SK-N-SH treated with all-trans-retinoic acid at 6 μM for 48 hours (cell line): ENCODE data around the gene LDB2.

Experiments used
- ATAC-seq: fragments of 200-7000 bp; cut with Tn5 transposase; 3 replicates; pipeline ENCODE4 v1.9.1; 2020; ENCODE audit warnings: mild to moderate bottlenecking, moderate library complexity
- ARNTL ChIP-seq: fragments of 450-650 bp; formaldehyde crosslinking; IDR thresholded peaks from 2 replicates; pipeline ENCODE4 v1.5.0; 2020; ENCODE audit warnings: low read depth, mild to moderate bottlenecking, moderate library complexity, borderline replicate concordance
- BACH2 ChIP-seq: fragments of 250-450 bp; sonication (Bioruptor Pico); IDR thresholded peaks from 2 replicates; pipeline ENCODE4 v1.9.0; 2021; ENCODE audit warnings: mild to moderate bottlenecking, borderline replicate concordance
- CSDC2 ChIP-seq: fragments of 250-450 bp; sonication (Bioruptor Pico); IDR thresholded peaks from 2 replicates; pipeline ENCODE4 v1.5.0; 2020; ENCODE audit warnings: mild to moderate bottlenecking, moderate library complexity
- CSRNP3 ChIP-seq: fragments of 250-450 bp; sonication (Bioruptor Pico); IDR thresholded peaks from 2 replicates; pipeline ENCODE4 v1.5.1; 2021; ENCODE audit warnings: mild to moderate bottlenecking, moderate library complexity
- ESRRG ChIP-seq: fragments of 250-450 bp; sonication (Bioruptor Pico); IDR thresholded peaks from 2 replicates; pipeline ENCODE4 v1.6.1; 2021; ENCODE audit warnings: mild to moderate bottlenecking
- GLIS3 ChIP-seq: fragments of 250-450 bp; sonication (Bioruptor Pico); IDR thresholded peaks from 2 replicates; pipeline ENCODE4 v1.5.0; 2020; ENCODE audit warnings: mild to moderate bottlenecking, moderate library complexity
- ISL1 ChIP-seq: fragments of 250-450 bp; sonication (Bioruptor Pico); IDR thresholded peaks from 2 replicates; pipeline ENCODE4 v2.1.2; 2022; ENCODE audit warnings: mild to moderate bottlenecking, moderate library complexity
- OSR1 ChIP-seq: fragments of 250-450 bp; sonication (Bioruptor Pico); IDR thresholded peaks from 2 replicates; pipeline ENCODE4 v1.8.0; 2022; ENCODE audit warnings: moderate library complexity, mild to moderate bottlenecking, inconsistent platforms
- PATZ1 ChIP-seq: fragments of 250-450 bp; sonication (Bioruptor Pico); IDR thresholded peaks from 2 replicates; pipeline ENCODE4 v1.8.0; 2020; ENCODE audit warnings: mild to moderate bottlenecking, moderate library complexity, borderline replicate concordance
- POU6F1 ChIP-seq: fragments of 250-450 bp; sonication (Bioruptor Pico); IDR thresholded peaks from 2 replicates; pipeline ENCODE4 v1.8.0; 2021; ENCODE audit warnings: low read depth, mild to moderate bottlenecking, moderate library complexity, borderline replicate concordance
- PPARA ChIP-seq: fragments of 250-450 bp; sonication (Bioruptor Pico); IDR thresholded peaks from 2 replicates; pipeline ENCODE4 v1.5.0; 2020; ENCODE audit warnings: mild to moderate bottlenecking, borderline replicate concordance
- RARB ChIP-seq: fragments of 250-450 bp; sonication (Bioruptor Pico); IDR thresholded peaks from 2 replicates; pipeline ENCODE4 v1.8.0; 2021; ENCODE audit warnings: mild to moderate bottlenecking, moderate library complexity
- SNAI2 ChIP-seq: fragments of 250-450 bp; sonication (Bioruptor Pico); IDR thresholded peaks from 2 replicates; pipeline ENCODE4 v1.5.0; 2020; ENCODE audit warnings: mild to moderate bottlenecking, moderate library complexity
- TCF4 ChIP-seq: fragments of 250-450 bp; sonication (Bioruptor Pico); IDR thresholded peaks from 2 replicates; pipeline ENCODE4 v1.8.0; 2021; ENCODE audit warnings: mild to moderate bottlenecking, moderate library complexity, borderline replicate concordance
- TOX ChIP-seq: fragments of 250-450 bp; sonication (Bioruptor Pico); IDR thresholded peaks from 2 replicates; pipeline ENCODE4 v1.8.0; 2021; ENCODE audit warnings: mild to moderate bottlenecking, moderate library complexity, borderline replicate concordance
- TSHZ2 ChIP-seq: fragments of 250-450 bp; sonication (Bioruptor Pico); IDR thresholded peaks from 2 replicates; pipeline ENCODE4 v1.5.0; 2020; ENCODE audit warnings: mild to moderate bottlenecking, moderate library complexity
- ZC3H10 ChIP-seq: fragments of 250-450 bp; sonication (Bioruptor Pico); IDR thresholded peaks from 2 replicates; pipeline ENCODE4 v1.5.1; 2021; ENCODE audit warnings: mild to moderate bottlenecking, moderate library complexity
- ZFP30 ChIP-seq: fragments of 450-650 bp; formaldehyde crosslinking; IDR thresholded peaks from 2 replicates; pipeline ENCODE4 v1.5.0; 2022; ENCODE audit warnings: mild to moderate bottlenecking, moderate library complexity
- ZNF70 ChIP-seq: fragments of 450-650 bp; formaldehyde crosslinking; IDR thresholded peaks from 2 replicates; pipeline ENCODE4 v1.5.0; 2020; ENCODE audit warnings: mild to moderate bottlenecking, moderate library complexity

LDB2 gene

GRCh38 chr4:16663732-16664131 is 234.7 kb downstream of the LDB2 start:
- ATAC-seq: no peak
- TF ChIP-seq BACH2 (no peak), TSHZ2 (no peak), CSDC2 (CRISPR knock-in tag) (no peak), TOX (no peak), TCF4 (CRISPR knock-in tag) (no peak), POU6F1 (CRISPR knock-in tag) (no peak), PATZ1 (no peak), OSR1 (CRISPR knock-in tag) (no peak), ZC3H10 (CRISPR knock-in tag) (no peak), PPARA (no peak), SNAI2 (no peak), ISL1 (CRISPR knock-in tag) (no peak), ESRRG (no peak), ZNF70 (no peak), ARNTL (CRISPR knock-in tag) (no peak), GLIS3 (CRISPR knock-in tag) (no peak), ZFP30 (CRISPR knock-in tag) (no peak), RARB (CRISPR knock-in tag) (no peak)

- no peak for ATAC-seq
- TF ChIP-seq ARNTL (CRISPR knock-in tag) (no peak), OSR1 (CRISPR knock-in tag) (no peak), ZFP30 (CRISPR knock-in tag) (no peak), PATZ1 (no peak), CSRNP3 (CRISPR knock-in tag) (no peak), SNAI2 (no peak)
Observed at GRCh38 chr4:16663307-16663706, 235.1 kb downstream of the LDB2 start.

GRCh38 chr4:16661813-16662212 is 236.6 kb downstream of the LDB2 start:
- no peak for ATAC-seq
- no peak for TF ChIP-seq CSRNP3 (CRISPR knock-in tag)
- no peak for TF ChIP-seq OSR1 (CRISPR knock-in tag)
- no peak for TF ChIP-seq CSDC2 (CRISPR knock-in tag)
- TF ChIP-seq, all 23 proteins: peak for 0
